H1 (cell line): Measurements from ENCODE around the gene RRP1B. TPM values are rescaled to one million over a fixed set of nuclear protein-coding genes. Genes with fewer than 3 reads are reported as not detected.

ENCODE experiments used
- CTCF ChIA-PET: fragments of 300-600 bp; sonication (Branson Sonifier 250); formaldehyde crosslinking; loops from one replicate; lab custom pipeline; 2021; ENCODE audit not compliant: partially characterized antibody; lab: Charles Lee
- POLR2A ChIA-PET: fragments of 300-600 bp; sonication (Branson Sonifier 250); formaldehyde crosslinking; loops from one replicate; lab custom pipeline; 2021; ENCODE audit warnings: inconsistent platforms; ENCODE audit not compliant: partially characterized antibody; lab: Charles Lee
- DNase-seq, 2 experiments: peaks; one replicate each; pipeline versions ENCODE4 v3.0.0 to v3.0.0-alpha.2; 2010 to 2022; ENCODE audit warnings: low spot score in 2 of 2, low read depth in 1 of 2, mixed read lengths in 1 of 2
- FAIRE-seq: peaks from 2 replicates; lab custom pipeline; 2011; peaks lifted over from hg19 to GRCh38; lab: Jason Lieb, UNC
- H2AFZ ChIP-seq: 2 replicates; pipeline ENCODE4 v1.8.1; 2012; ENCODE audit warnings: low read length, inconsistent platforms
- H2AK5ac ChIP-seq: 2 replicates; pipeline ENCODE4 v1.6.1; 2013; ENCODE audit warnings: low read depth, low read length
- H2BK120ac ChIP-seq: replicated peaks from 2 replicates; pipeline ENCODE3; 2013; ENCODE audit warnings: low read depth, low read length, inconsistent platforms
- H2BK12ac ChIP-seq: 2 replicates; pipeline ENCODE4 v1.6.1; 2013; ENCODE audit warnings: low read depth, low read length
- H2BK15ac ChIP-seq: 2 replicates; pipeline ENCODE4 v1.6.1; 2013; ENCODE audit warnings: low read length
- H2BK20ac ChIP-seq: 2 replicates; pipeline ENCODE4 v1.6.1; 2013; ENCODE audit warnings: low read length
- H2BK5ac ChIP-seq: 2 replicates; pipeline ENCODE4 v1.6.1; 2013; ENCODE audit warnings: low read depth, low read length
- H3K14ac ChIP-seq: 2 replicates; pipeline ENCODE4 v1.6.1; 2013; ENCODE audit warnings: inconsistent platforms; ENCODE audit not compliant: insufficient read length
- H3K18ac ChIP-seq: 2 replicates; pipeline ENCODE4 v1.6.1; 2013; ENCODE audit warnings: low read length; ENCODE audit errors: extremely low read depth
- H3K23ac ChIP-seq: 2 replicates; pipeline ENCODE4 v1.6.1; 2013; ENCODE audit warnings: inconsistent platforms; ENCODE audit not compliant: insufficient read length
- H3K23me2 ChIP-seq: 2 replicates; pipeline ENCODE4 v1.6.1; 2013; ENCODE audit warnings: low read depth, low read length
- H3K27ac ChIP-seq: 2 replicates; pipeline ENCODE4 v1.6.1; 2011; ENCODE audit warnings: low read depth, low read length, inconsistent platforms
- H3K27me3 ChIP-seq, 4 experiments: replicated peaks in 1 of 4; 1 replicate in 1 of 4; 2 replicates in 3 of 4; pipeline versions ENCODE4 v1.6.1 to v1.8.1; 2011 to 2013; ENCODE audit warnings: low read length in 3 of 4, mild to moderate bottlenecking in 3 of 4, inconsistent platforms in 2 of 4, mixed read lengths in 2 of 4, moderate library complexity in 1 of 4; ENCODE audit not compliant: control insufficient read depth in 3 of 4, insufficient read depth in 3 of 4; ENCODE audit errors: extremely low read depth in 1 of 4
- H3K36me3 ChIP-seq, 4 experiments: 2 replicates each; pipeline versions ENCODE4 v1.6.1 to v1.8.1; 2011 to 2013; ENCODE audit warnings: mild to moderate bottlenecking in 4 of 4, low read length in 3 of 4, moderate library complexity in 2 of 4, control low read depth in 1 of 4, inconsistent platforms in 1 of 4; ENCODE audit not compliant: insufficient read depth in 4 of 4, control insufficient read depth in 2 of 4
- H3K4ac ChIP-seq: replicated peaks from 2 replicates; pipeline ENCODE3; 2013; ENCODE audit warnings: low read length, low read depth, mixed read lengths, inconsistent platforms; ENCODE audit not compliant: insufficient read length
- H3K4me1 ChIP-seq, 4 experiments: replicated peaks in 1 of 4; 1 replicate in 1 of 4; 2 replicates in 3 of 4; pipeline versions ENCODE4 v1.6.1 to v1.8.1; 2011 to 2013; ENCODE audit warnings: low read length in 3 of 4, inconsistent platforms in 2 of 4, mixed read lengths in 1 of 4; ENCODE audit not compliant: insufficient read depth in 4 of 4, control insufficient read depth in 3 of 4
- H3K4me2 ChIP-seq, 2 experiments: 2 replicates each; pipeline versions ENCODE4 v1.6.1 to v1.8.1; 2011 to 2013; ENCODE audit warnings: low read depth in 2 of 2, low read length in 2 of 2, control low read depth in 1 of 2, inconsistent platforms in 1 of 2, mild to moderate bottlenecking in 1 of 2; ENCODE audit not compliant: insufficient read depth in 1 of 2
- H3K4me3 ChIP-seq, 4 experiments: fragments of 200-600, 300-600 bp in 1 of 4; sonication (generic), shearing (Covaris generic), sonication (Bioruptor Twin) in 1 of 4; 2 replicates each; pipeline versions ENCODE4 v1.5.1 to v1.8.1; 2011 to 2016; ENCODE audit warnings: low read length in 4 of 4, low read depth in 3 of 4, control low read depth in 2 of 4, inconsistent platforms in 2 of 4, mild to moderate bottlenecking in 2 of 4, mixed read lengths in 1 of 4, moderate library complexity in 1 of 4; ENCODE audit not compliant: insufficient read depth in 2 of 4; ENCODE audit errors: extremely low read depth in 1 of 4
- H3K56ac ChIP-seq: replicated peaks from 2 replicates; pipeline ENCODE3; 2013; ENCODE audit warnings: low read depth, mild to moderate bottlenecking, mixed read lengths, low read length, inconsistent platforms; ENCODE audit not compliant: insufficient read length
- H3K79me1 ChIP-seq: 2 replicates; pipeline ENCODE4 v1.6.1; 2013; ENCODE audit warnings: low read depth, low read length, control low read depth
- H3K79me2 ChIP-seq, 2 experiments: 2 replicates each; pipeline versions ENCODE4 v1.6.1 to v1.8.1; 2012 to 2013; ENCODE audit warnings: low read length in 2 of 2, mild to moderate bottlenecking in 2 of 2, inconsistent platforms in 1 of 2; ENCODE audit not compliant: insufficient read depth in 2 of 2, control insufficient read depth in 1 of 2
- H3K9ac ChIP-seq, 4 experiments: replicated peaks in 1 of 4; 1 replicate in 1 of 4; 2 replicates in 3 of 4; pipeline versions ENCODE4 v1.6.1 to v1.8.1; 2011 to 2013; ENCODE audit warnings: low read depth in 3 of 4, low read length in 3 of 4, control low read depth in 2 of 4, mild to moderate bottlenecking in 2 of 4, moderate library complexity in 2 of 4, inconsistent platforms in 1 of 4; ENCODE audit errors: extremely low read depth in 1 of 4
- H3K9me3 ChIP-seq, 2 experiments: 2 replicates each; pipeline versions ENCODE4 v1.6.1 to v1.8.1; 2012 to 2013; ENCODE audit warnings: mild to moderate bottlenecking in 2 of 2, moderate library complexity in 2 of 2, control low read depth in 1 of 2, inconsistent platforms in 1 of 2, low read depth in 1 of 2, low read length in 1 of 2, mixed read lengths in 1 of 2; ENCODE audit not compliant: insufficient read depth in 2 of 2
- H4K20me1 ChIP-seq, 2 experiments: replicated peaks in 1 of 2; 2 replicates each; pipeline versions ENCODE3 to v1.8.1; 2011 to 2013; ENCODE audit warnings: inconsistent platforms in 2 of 2, low read length in 2 of 2, mild to moderate bottlenecking in 1 of 2; ENCODE audit not compliant: insufficient read depth in 2 of 2, control insufficient read depth in 1 of 2
- H4K5ac ChIP-seq: 2 replicates; pipeline ENCODE4 v1.6.1; 2013; ENCODE audit warnings: low read length, low read depth, mixed read lengths, inconsistent platforms; ENCODE audit not compliant: insufficient read length
- H4K8ac ChIP-seq: 2 replicates; pipeline ENCODE4 v1.8.0; 2013; ENCODE audit warnings: mild to moderate bottlenecking, moderate library complexity, low read length, inconsistent platforms; ENCODE audit not compliant: insufficient read depth; ENCODE audit errors: extremely low read depth
- H4K91ac ChIP-seq: replicated peaks from 2 replicates; pipeline ENCODE3; 2013; ENCODE audit warnings: low read length, mixed read lengths, inconsistent platforms; ENCODE audit not compliant: insufficient read length
- CBX5 ChIP-seq: fragments of 300-800, 300-1000 bp; sonication (generic); IDR thresholded peaks from 2 replicates; pipeline ENCODE4 v1.7.1; 2016; ENCODE audit warnings: antibody characterized with exemption, low read length, low read depth
- CEBPB ChIP-seq: IDR thresholded peaks from 2 replicates; pipeline ENCODE4 v1.6.1; 2012; ENCODE audit warnings: low read depth, low read length
- EZH2 ChIP-seq: fragments of 200-600 bp; sonication (generic); IDR thresholded peaks from 2 replicates; pipeline ENCODE4 v1.7.1; 2012; ENCODE audit warnings: low read depth, mild to moderate bottlenecking, moderate library complexity, low read length, inconsistent platforms; ENCODE audit not compliant: severe bottlenecking
- HDAC6 ChIP-seq: IDR thresholded peaks from one replicate; pipeline ENCODE4 v1.7.1; 2012; ENCODE audit warnings: low read depth, mild to moderate bottlenecking, inconsistent platforms, low read length, moderate library complexity
- JUN ChIP-seq: IDR thresholded peaks from 2 replicates; pipeline ENCODE4 v1.6.1; 2011; ENCODE audit warnings: low read depth, mild to moderate bottlenecking, improper control_type of control experiment, low read length
- JUND ChIP-seq: IDR thresholded peaks from 2 replicates; pipeline ENCODE4 v1.6.1; 2011; ENCODE audit warnings: mild to moderate bottlenecking, improper control_type of control experiment, low read length
- KDM1A ChIP-seq: fragments of 200-600, 300-600 bp; sonication (generic); IDR thresholded peaks from 2 replicates; pipeline ENCODE4 v1.7.1; 2016; ENCODE audit warnings: mild to moderate bottlenecking, low read length, borderline replicate concordance
- PHF8 ChIP-seq: fragments of 200-600 bp; sonication (generic); conservative IDR thresholded peaks from 2 replicates; pipeline ENCODE4 v1.7.1; 2012; ENCODE audit warnings: low read depth, mild to moderate bottlenecking, inconsistent platforms, low read length, moderate library complexity
- POU5F1 ChIP-seq: IDR thresholded peaks from 2 replicates; pipeline ENCODE4 v1.6.1; 2011; ENCODE audit warnings: low read depth, mild to moderate bottlenecking, low read length, moderate library complexity
- RBBP5 ChIP-seq: IDR thresholded peaks from 2 replicates; pipeline ENCODE4 v1.7.1; 2012; ENCODE audit warnings: low read depth, mild to moderate bottlenecking, inconsistent platforms, low read length, moderate library complexity, borderline replicate concordance
- RXRA ChIP-seq: IDR thresholded peaks from 2 replicates; pipeline ENCODE4 v1.6.1; 2011; ENCODE audit warnings: low read depth, mild to moderate bottlenecking, low read length, moderate library complexity; ENCODE audit not compliant: insufficient read depth
- SP1 ChIP-seq: IDR thresholded peaks from 2 replicates; pipeline ENCODE4 v1.6.1; 2011; ENCODE audit warnings: low read depth, low read length
- TEAD4 ChIP-seq: IDR thresholded peaks from 2 replicates; pipeline ENCODE4 v1.6.1; 2012; ENCODE audit warnings: low read depth, low read length, inconsistent platforms, mixed read lengths
- WGBS, 2 experiments: shearing (Covaris generic) in 1 of 2; methylation state at CpG; one replicate each; pipeline versions ENCODE4 v1.1.6 to v1.1.7; 2013 to 2015; ENCODE audit warnings: low lambda C conversion rate in 2 of 2, mixed read lengths in 2 of 2, inconsistent platforms in 1 of 2, low coverage in 1 of 2, missing lambda C conversion rate in 1 of 2; ENCODE audit not compliant: insufficient replicate concordance in 2 of 2, insufficient coverage in 1 of 2, insufficient read length in 1 of 2; ENCODE audit errors: extremely low coverage in 1 of 2, missing lambda C conversion rate in 1 of 2; 5-methylcytosine and 5-hydroxymethylcytosine counted together
- polyA plus RNA-seq, 7 experiments: library from polyadenylated mRNA; depleted of rRNA in 3 of 7; stranded (reverse) in 5 of 7; unstranded in 2 of 7; fragments of >200 nt in 5 of 7; fragments of 200-250 nt in 2 of 7; gene quantifications; 1 replicate in 5 of 7; 2 replicates in 1 of 7; 4 replicates in 1 of 7; pipeline versions ENCODE4 v1.2.1 to v1.2.3, GENCODE V29; 2011 to 2013; ENCODE audit warnings: missing spikeins in 2 of 7, mixed read lengths in 2 of 7
- total RNA-seq: library from RNA; stranded (reverse); fragmentation: NEBNext Ultra II Directional; extraction: Animal tissue kit (Norgen Biotek cat#: 25700); gene quantifications from 2 replicates; pipeline ENCODE4 v1.2.1, GENCODE V29; 2021

RRP1B gene
- total and polyA plus RNA-seq, 2 of the 8 experiments (the other 6 are each of a cell fraction or from before 2014, with no cell fraction given): 25.8 to 97.3 TPM

GRCh38 chr21:43734928-43735229 lies 75.5 kb downstream of the RRP1B start:
- 95% methylated on average over 9 of the region's 9 CpGs; no CpG with 5 or more reads in 1 of the 2 experiments for WGBS, 2 experiments

More at GRCh38 chr21:43734928-43735229, 75.5 kb downstream of the RRP1B start:
- Histone ChIP-seq H2BK20ac (no peak overlapping the region), H3K4me3 (no peak overlapping the region), H2BK120ac (no peak overlapping the region), H4K5ac (no peak overlapping the region), H3K79me1 (peaks cover 2% of the 10 kb centered on the region; the same call in 1 of the 2 replicates), H3K27me3 (no peaks in the 10 kb centered on the region), H2BK15ac (no peak overlapping the region), H3K36me3 (no peaks in the 10 kb centered on the region), H2BK5ac (peak overlapping the region; percentile 35; the same call in 1 of the 2 replicates), H2AK5ac (no peak overlapping the region), H3K14ac (no peak overlapping the region), H3K4ac (no peak overlapping the region), H3K18ac (no peak overlapping the region), H3K9me3 (no peaks in the 10 kb centered on the region), H3K79me2 (peaks cover 0 to 26% of the 10 kb centered on the region in 2 experiments; a peak in 3 of 4 replicates), H3K9ac (no peak overlapping the region), H3K27ac (no peak overlapping the region), H3K23ac (no peak overlapping the region), H3K23me2 (no peaks in the 10 kb centered on the region), H4K8ac (peak overlapping the region; percentile 46; the same call in 1 of the 2 replicates), H3K4me1 (peaks cover 0 to 1% (median under 1%) of the 10 kb centered on the region in 4 experiments; a peak in 4 of 7 replicates), H2BK12ac (no peak overlapping the region), H3K4me2 (no peak overlapping the region), H2AFZ (no peak overlapping the region), H3K56ac (no peak overlapping the region), H4K91ac (no peak overlapping the region), H4K20me1 (peaks cover 4 to 21% of the 10 kb centered on the region in 2 experiments)
- DNase-seq (no peak), FAIRE-seq (no peak)
- ChIA-PET POLR2A (interaction anchor here (1.3 to 4.3 kb wide), 2 partner anchors 12 to 33 kb away, joined by 3 to 17 read pairs; no protein-coding TSS in a partner anchor), CTCF (interaction anchor here (0.8 kb wide), 1 partner anchor 25 kb away, joined by 3 read pairs; no protein-coding TSS in a partner anchor)
- TF ChIP-seq HDAC6: no peak
- TF ChIP-seq TEAD4: no peak
- no peak for TF ChIP-seq PHF8
- no peak for TF ChIP-seq RXRA
- TF ChIP-seq SP1: no peak
- TF ChIP-seq CEBPB: no peak
- no peak for TF ChIP-seq POU5F1
- TF ChIP-seq JUND: no peak
- TF ChIP-seq EZH2: no peak
- no peak for TF ChIP-seq CBX5
- no peak for TF ChIP-seq KDM1A
- no peak for TF ChIP-seq RBBP5
- no peak for TF ChIP-seq JUN
